ENCODE results near the gene CPNE1. TPM values are rescaled to one million over a fixed set of nuclear protein-coding genes. Genes with fewer than 3 reads are reported as not detected.
A peak's percentile ranks its signal among the peaks of the same experiment; 100 is the strongest.

Gene CPNE1
- total RNA-seq, 4 donors from 2014 or later: 37.3 to 60.7 (median 50.1) TPM

GRCh38 chr20:35641743-35642142 is 23.0 kb downstream of the CPNE1 start:
- intact Hi-C loops (cut with DNase I; ENCODE audit: low total_unique reads) (no loop called here), in situ Hi-C loops (cut with MboI; ENCODE audit: low sequenced_read_pairs in 4 of 4) (no loop called here)
- Histone ChIP-seq H3K4me1 (peaks cover 31 to 49% of the 10 kb centered on the region in 2 donors), H3K27me3 (no peaks in the 10 kb centered on the region), H3K4me3 (no peak overlapping the region), H3K36me3 (no peaks in the 10 kb centered on the region), H3K9me3 (no peaks in the 10 kb centered on the region), H3K27ac (no peak overlapping the region)
- no peak for ATAC-seq
- TF ChIP-seq POLR2A (IDR thresholded peaks at IDR 0.05) (no peak), CTCF (IDR thresholded peaks at IDR 0.05 in 4 of 5, conservative IDR thresholded peaks at IDR 0.05 in 1 of 5) (no peak)
- no peak for DNase-seq

GRCh38 chr20:35640724-35641123 is 24.0 kb downstream of the CPNE1 start:
- TF ChIP-seq CTCF (IDR thresholded peaks at IDR 0.05 in 4 of 5, conservative IDR thresholded peaks at IDR 0.05 in 1 of 5) (no peak), POLR2A (IDR thresholded peaks at IDR 0.05) (no peak)
- no peak for ATAC-seq
- H3K36me3 ChIP-seq: no peaks in the 10 kb centered on the region
- H3K27ac ChIP-seq: no peak overlapping the region
- DNase-seq: no peak
- H3K4me1 ChIP-seq: peaks cover 38 to 58% of the 10 kb centered on the region in 2 donors
- no peak overlapping the region for H3K4me3 ChIP-seq
- intact Hi-C loops (cut with DNase I; ENCODE audit: low total_unique reads): no loop called here
- no peaks in the 10 kb centered on the region for H3K27me3 ChIP-seq
- no peaks in the 10 kb centered on the region for H3K9me3 ChIP-seq
- in situ Hi-C loops (cut with MboI; ENCODE audit: low sequenced_read_pairs in 4 of 4): no loop called here

GRCh38 chr20:35638751-35639150 is 25.9 kb downstream of the CPNE1 start:
- Histone ChIP-seq H3K4me1 (peaks cover 39 to 54% of the 10 kb centered on the region in 2 donors), H3K4me3 (no peak overlapping the region)
- ATAC-seq: no peak

GRCh38 chr20:35637276-35637675 is 27.4 kb downstream of the CPNE1 start:
- TF ChIP-seq POLR2A (IDR thresholded peaks at IDR 0.05) (no peak), CTCF (IDR thresholded peaks at IDR 0.05 in 4 of 5, conservative IDR thresholded peaks at IDR 0.05 in 1 of 5) (no peak)
- in situ Hi-C loops (cut with MboI; ENCODE audit: low sequenced_read_pairs in 4 of 4): no loop called here
- peaks cover 36 to 44% of the 10 kb centered on the region in 2 donors for H3K4me1 ChIP-seq
- no peak overlapping the region for H3K4me3 ChIP-seq
- ATAC-seq (peak in 1 of 2 donors; percentile 16), DNase-seq (no peak)
- no peaks in the 10 kb centered on the region for H3K27me3 ChIP-seq
- intact Hi-C loops (cut with DNase I; ENCODE audit: low total_unique reads): no loop called here
- H3K27ac ChIP-seq: no peak overlapping the region
- H3K36me3 ChIP-seq: peaks cover 0 to 4% of the 10 kb centered on the region in 2 donors
- no peaks in the 10 kb centered on the region for H3K9me3 ChIP-seq

More at GRCh38 chr20:35638751-35639150, 25.9 kb downstream of the CPNE1 start:
- no peaks in the 10 kb centered on the region for H3K9me3 ChIP-seq
- no peak overlapping the region for H3K27ac ChIP-seq
- no peak for TF ChIP-seq CTCF (IDR thresholded peaks at IDR 0.05 in 4 of 5, conservative IDR thresholded peaks at IDR 0.05 in 1 of 5)
- TF ChIP-seq POLR2A (IDR thresholded peaks at IDR 0.05): no peak
- intact Hi-C loops (cut with DNase I; ENCODE audit: low total_unique reads): no loop called here
- DNase-seq: no peak
- H3K36me3 ChIP-seq: no peaks in the 10 kb centered on the region
- in situ Hi-C loops (cut with MboI; ENCODE audit: low sequenced_read_pairs in 4 of 4): no loop called here
- no peaks in the 10 kb centered on the region for H3K27me3 ChIP-seq

GRCh38 chr20:35636095-35636494 is 28.6 kb downstream of the CPNE1 start:
- intact Hi-C loops (cut with DNase I; ENCODE audit: low total_unique reads) (no loop called here), in situ Hi-C loops (cut with MboI; ENCODE audit: low sequenced_read_pairs in 4 of 4) (no loop called here)
- ATAC-seq (peak in 1 of 2 donors; percentile 33), DNase-seq (no peak)
- Histone ChIP-seq H3K27ac (no peak overlapping the region), H3K4me1 (peaks cover 31 to 35% of the 10 kb centered on the region in 2 donors), H3K36me3 (peaks cover 0 to 16% of the 10 kb centered on the region in 2 donors), H3K27me3 (no peaks in the 10 kb centered on the region), H3K4me3 (no peak overlapping the region), H3K9me3 (no peaks in the 10 kb centered on the region)
- TF ChIP-seq CTCF (IDR thresholded peaks at IDR 0.05 in 4 of 5, conservative IDR thresholded peaks at IDR 0.05 in 1 of 5) (no peak), POLR2A (IDR thresholded peaks at IDR 0.05) (no peak)
